Nephron (organoid): ENCODE results near the gene PRKN.

ENCODE experiments used
- H3K27ac Mint-ChIP-seq, 3 experiments: 2 replicates each; pipeline ENCODE4 v1.8.0; 2020; ENCODE audit warnings: mixed read lengths in 3 of 3, mild to moderate bottlenecking in 2 of 3, moderate library complexity in 1 of 3
- H3K27me3 Mint-ChIP-seq: 2 replicates; pipeline ENCODE4 v1.8.0; 2021; ENCODE audit warnings: low read depth, mild to moderate bottlenecking, moderate library complexity, mixed read lengths
- H3K36me3 Mint-ChIP-seq: 2 replicates; pipeline ENCODE4 v1.8.0; 2020; ENCODE audit warnings: low read depth, mixed read lengths
- H3K4me1 Mint-ChIP-seq: 2 replicates; pipeline ENCODE4 v1.8.0; 2020; ENCODE audit warnings: mixed read lengths
- H3K4me3 Mint-ChIP-seq, 3 experiments: 2 replicates each; pipeline ENCODE4 v1.8.0; 2020; ENCODE audit warnings: mild to moderate bottlenecking in 3 of 3, mixed read lengths in 3 of 3, moderate library complexity in 2 of 3
- H3K9me3 Mint-ChIP-seq: 2 replicates; pipeline ENCODE4 v1.8.0; 2020; ENCODE audit warnings: mixed read lengths
- CTCF ChIP-seq, 3 experiments: fragments of 200-600 bp; sonication (generic); IDR thresholded peaks; one replicate each; pipeline ENCODE4 v1.5.0; 2021; ENCODE audit warnings: antibody characterized with exemption in 3 of 3; ENCODE audit not compliant: unreplicated experiment in 3 of 3

PRKN gene

GRCh38 chr6:161482517-161482858 is 1245.1 kb downstream of the PRKN start:
- peaks cover 4% of the 10 kb centered on the region for H3K27me3 Mint-ChIP-seq
- no peak for TF ChIP-seq CTCF (IDR thresholded peaks at IDR 0.05; ENCODE audit: unreplicated experiment in 3 of 3)
- no peak overlapping the region for H3K4me3 Mint-ChIP-seq
- no peaks in the 10 kb centered on the region for H3K36me3 Mint-ChIP-seq
- H3K9me3 Mint-ChIP-seq: no peaks in the 10 kb centered on the region
- H3K4me1 Mint-ChIP-seq: no peaks in the 10 kb centered on the region
- peak overlapping the region; percentile 85 to 91 (median 88) for H3K27ac Mint-ChIP-seq

- no peak overlapping the region for H3K4me3 Mint-ChIP-seq
- TF ChIP-seq CTCF (IDR thresholded peaks at IDR 0.05; ENCODE audit: unreplicated experiment in 3 of 3): no peak
- no peaks in the 10 kb centered on the region for H3K9me3 Mint-ChIP-seq
- H3K4me1 Mint-ChIP-seq: no peaks in the 10 kb centered on the region
- peak overlapping the region; percentile 85 to 91 (median 88) for H3K27ac Mint-ChIP-seq
- H3K27me3 Mint-ChIP-seq: peaks cover 4% of the 10 kb centered on the region
- no peaks in the 10 kb centered on the region for H3K36me3 Mint-ChIP-seq
Measured at GRCh38 chr6:161481786-161482516, 1245.6 kb downstream of the PRKN start.

- no peak for TF ChIP-seq CTCF (IDR thresholded peaks at IDR 0.05; ENCODE audit: unreplicated experiment in 3 of 3)
- Mint-ChIP-seq H3K36me3 (no peaks in the 10 kb centered on the region), H3K4me1 (no peaks in the 10 kb centered on the region), H3K9me3 (no peaks in the 10 kb centered on the region), H3K4me3 (no peak overlapping the region), H3K27ac (peak overlapping the region; percentile 85 to 91 (median 89)), H3K27me3 (peaks cover 4% of the 10 kb centered on the region)
Measured at GRCh38 chr6:161480421-161481155, 1247.0 kb downstream of the PRKN start.

- Mint-ChIP-seq H3K27me3 (peaks cover 4% of the 10 kb centered on the region), H3K36me3 (no peaks in the 10 kb centered on the region), H3K4me1 (no peaks in the 10 kb centered on the region), H3K27ac (peak overlapping the region; percentile 85 to 91 (median 89)), H3K4me3 (no peak overlapping the region), H3K9me3 (no peaks in the 10 kb centered on the region)
- no peak for TF ChIP-seq CTCF (IDR thresholded peaks at IDR 0.05; ENCODE audit: unreplicated experiment in 3 of 3)
Measured at GRCh38 chr6:161479376-161479775, 1248.2 kb downstream of the PRKN start.

- Mint-ChIP-seq H3K4me3 (no peak overlapping the region), H3K4me1 (no peaks in the 10 kb centered on the region), H3K9me3 (no peaks in the 10 kb centered on the region), H3K27me3 (no peaks in the 10 kb centered on the region), H3K27ac (no peak overlapping the region), H3K36me3 (no peaks in the 10 kb centered on the region)
- no peak for TF ChIP-seq CTCF (IDR thresholded peaks at IDR 0.05; ENCODE audit: unreplicated experiment in 3 of 3)
Measured at GRCh38 chr6:161477876-161478425, 1249.6 kb downstream of the PRKN start.
